HCT116 (cell line): Measurements from ENCODE around the gene ENKD1. TPM values are rescaled to one million over a fixed set of nuclear protein-coding genes. Genes with fewer than 3 reads are reported as not detected.

ENCODE experiments used
- ATAC-seq: fragments of 200-7000 bp; cut with Tn5 transposase; 2 replicates; pipeline ENCODE4 v1.9.1; 2020; ENCODE audit warnings: mild to moderate bottlenecking, moderate library complexity
- BruUV-seq: library from RNA; stranded (reverse); fragments of 400-500 nt; replicated peaks from 2 replicates; lab custom pipeline; 2021; lab: Mats Ljungman, UMichigan
- CTCF ChIA-PET: fragments of 300-600 bp; sonication (Branson Sonifier 250); formaldehyde crosslinking; loops from one replicate; lab custom pipeline; 2021; ENCODE audit warnings: antibody characterized with exemption; lab: Charles Lee
- POLR2A ChIA-PET: fragments of 300-600, 350-600 bp; sonication (Branson Sonifier 250); formaldehyde crosslinking; loops from one replicate; lab custom pipeline; 2021; ENCODE audit warnings: antibody characterized with exemption; lab: Charles Lee
- RAD21 ChIA-PET, 2 experiments: fragments of 300-600 bp; sonication (Branson Sonifier 250); formaldehyde crosslinking; loops; one replicate each; lab custom pipeline; 2023; ENCODE audit warnings: low total read pairs in 2 of 2; ENCODE audit not compliant: uncharacterized antibody in 2 of 2, unreplicated experiment in 2 of 2, low non-redundant PET in 1 of 2; lab: Charles Lee
- DNase-seq: peaks from one replicate; pipeline ENCODE4 v3.0.0-alpha.2; 2010; ENCODE audit warnings: low read depth, low spot score
- H2AFZ ChIP-seq: fragments of 200-600 bp; shearing (Covaris generic), sonication (generic); 2 replicates; pipeline ENCODE4 v1.6.1; 2017; ENCODE audit warnings: low read depth, mixed run types, mixed read lengths, antibody characterized with exemption, low read length; ENCODE audit not compliant: poor library complexity, severe bottlenecking
- H3K27ac ChIP-seq: 2 replicates; pipeline ENCODE4 v1.5.1; 2012; ENCODE audit warnings: low read depth, low read length
- H3K27me3 ChIP-seq: fragments of 200-600 bp; sonication (generic); 2 replicates; pipeline ENCODE4 v1.6.1; 2016; ENCODE audit warnings: mixed run types, low read length, mixed read lengths; ENCODE audit not compliant: insufficient read depth
- H3K36me3 ChIP-seq, 2 experiments: fragments of 200-500 bp in 1 of 2; fragments of 200-600 bp in 1 of 2; sonication (Bioruptor generic) in 1 of 2; sonication (generic) in 1 of 2; 2 replicates each; pipeline versions ENCODE4 v1.5.1 to v1.6.1; 2014 to 2016; ENCODE audit warnings: low read length in 2 of 2, inconsistent platforms in 1 of 2, mixed read lengths in 1 of 2, mixed run types in 1 of 2; ENCODE audit not compliant: insufficient read depth in 2 of 2, control insufficient read depth in 1 of 2
- H3K4me1 ChIP-seq, 2 experiments: fragments of 200-600 bp in 1 of 2; sonication (generic) in 1 of 2; 2 replicates each; pipeline versions ENCODE4 v1.5.1 to v1.6.1; 2012 to 2017; ENCODE audit warnings: low read length in 2 of 2, inconsistent platforms in 1 of 2, mild to moderate bottlenecking in 1 of 2, mixed read lengths in 1 of 2, mixed run types in 1 of 2, moderate library complexity in 1 of 2; ENCODE audit not compliant: insufficient read depth in 2 of 2, control insufficient read depth in 1 of 2
- H3K4me2 ChIP-seq: fragments of 200-600 bp; sonication (generic); 2 replicates; pipeline ENCODE4 v1.6.1; 2017; ENCODE audit warnings: mixed run types, low read length, mixed read lengths
- H3K4me3 ChIP-seq, 2 experiments: fragments of 200-600 bp in 1 of 2; sonication (generic) in 1 of 2; replicated peaks in 1 of 2; 2 replicates each; pipeline ENCODE4 v1.5.1; 2011 to 2016; ENCODE audit warnings: low read length in 2 of 2, control low read depth in 1 of 2, low read depth in 1 of 2, mild to moderate bottlenecking in 1 of 2, mixed read lengths in 1 of 2, mixed run types in 1 of 2
- H3K79me2 ChIP-seq: fragments of 200-600 bp; sonication (generic); 2 replicates; pipeline ENCODE4 v1.6.1; 2017; ENCODE audit warnings: mild to moderate bottlenecking, mixed run types, low read length, moderate library complexity, mixed read lengths; ENCODE audit not compliant: insufficient read depth
- H3K9ac ChIP-seq: fragments of 200-600 bp; sonication (generic); 2 replicates; pipeline ENCODE4 v1.6.1; 2016; ENCODE audit warnings: low read length, mixed read lengths
- H3K9me2 ChIP-seq: fragments of 200-600 bp; sonication (generic), shearing (Covaris generic); 2 replicates; pipeline ENCODE4 v1.6.1; 2017; ENCODE audit warnings: mixed run types, mild to moderate bottlenecking, moderate library complexity; ENCODE audit not compliant: insufficient read depth
- H3K9me3 ChIP-seq, 2 experiments: fragments of 200-500 bp in 1 of 2; fragments of 200-600 bp in 1 of 2; sonication (Bioruptor generic) in 1 of 2; sonication (generic) in 1 of 2; 2 replicates each; pipeline ENCODE4 v1.6.1; 2014 to 2017; ENCODE audit warnings: low read length in 2 of 2, mixed read lengths in 2 of 2, inconsistent platforms in 1 of 2, low read depth in 1 of 2, mild to moderate bottlenecking in 1 of 2, mixed run types in 1 of 2, moderate library complexity in 1 of 2; ENCODE audit not compliant: control insufficient read depth in 1 of 2, insufficient read depth in 1 of 2
- H4K20me1 ChIP-seq: fragments of 200-600 bp; sonication (generic), shearing (Covaris generic); 2 replicates; pipeline ENCODE4 v1.6.1; 2017; ENCODE audit warnings: mixed run types, mild to moderate bottlenecking, moderate library complexity; ENCODE audit not compliant: insufficient read depth
- CBX3 ChIP-seq: IDR thresholded peaks from 2 replicates; pipeline ENCODE4 v1.6.1; 2012; ENCODE audit warnings: low read depth
- CEBPB ChIP-seq: IDR thresholded peaks from 2 replicates; pipeline ENCODE4 v1.6.1; 2012; ENCODE audit warnings: low read depth
- EGR1 ChIP-seq: IDR thresholded peaks from 2 replicates; pipeline ENCODE4 v1.6.1; 2012; ENCODE audit warnings: low read depth
- EZH2 ChIP-seq: fragments of 200-600 bp; sonication (generic); IDR thresholded peaks from 2 replicates; pipeline ENCODE4 v1.6.1; 2017; ENCODE audit warnings: antibody characterized with exemption, mixed run types
- EZH2phosphoT487 ChIP-seq: fragments of 200-600 bp; IDR thresholded peaks from 2 replicates; pipeline ENCODE4 v1.6.1; 2018; ENCODE audit warnings: antibody characterized with exemption, borderline replicate concordance
- POLR2A ChIP-seq: IDR thresholded peaks from 2 replicates; pipeline ENCODE4 v1.7.0; 2011; ENCODE audit warnings: borderline replicate concordance; ENCODE audit not compliant: insufficient read depth, insufficient read length; ENCODE audit errors: extremely low read depth
- POLR2AphosphoS5 ChIP-seq: IDR thresholded peaks from 2 replicates; pipeline ENCODE4 v1.6.1; 2011; ENCODE audit warnings: mild to moderate bottlenecking, low read depth, low read length, moderate library complexity
- RAD21 ChIP-seq: IDR thresholded peaks from 2 replicates; pipeline ENCODE4 v1.6.1; 2012; ENCODE audit warnings: low read depth, mild to moderate bottlenecking
- SIN3A ChIP-seq: IDR thresholded peaks from 2 replicates; pipeline ENCODE4 v1.6.1; 2012; ENCODE audit warnings: low read depth
- SP1 ChIP-seq: IDR thresholded peaks from 2 replicates; pipeline ENCODE4 v1.6.1; 2012; ENCODE audit warnings: low read depth
- SRF ChIP-seq: IDR thresholded peaks from 2 replicates; pipeline ENCODE4 v1.6.1; 2012; ENCODE audit warnings: low read depth
- TCF7L2 ChIP-seq: IDR thresholded peaks from 2 replicates; pipeline ENCODE4 v1.7.0; 2011; ENCODE audit warnings: borderline replicate concordance, inconsistent platforms; ENCODE audit not compliant: insufficient read depth, insufficient read length; ENCODE audit errors: extremely low read depth
- ZFX ChIP-seq: fragments of 450-650 bp; IDR thresholded peaks from 2 replicates; pipeline ENCODE4 v1.6.1; 2017
- ZNF274 ChIP-seq: fragments of 200-500 bp; sonication (Bioruptor generic); IDR thresholded peaks from 2 replicates; pipeline ENCODE4 v1.6.1; 2014; ENCODE audit warnings: mild to moderate bottlenecking, low read depth, low read length, inconsistent platforms
- intact Hi-C: fragments of 100-400 bp; cut with micrococcal nuclease; formaldehyde crosslinking; loops from 2 replicates; pipeline ENCODE4 v1.10.0; 2022
- total RNA-seq: library from RNA; stranded (reverse); gene quantifications from one replicate; pipeline ENCODE4 v1.2.1, GENCODE V29; 2021; ENCODE audit not compliant: unreplicated experiment
- TF ChIP-seq, protein P1 (sequence below): IDR thresholded peaks from 2 replicates; pipeline ENCODE4 v1.6.1; 2011; ENCODE audit warnings: mild to moderate bottlenecking, low read length, moderate library complexity; ENCODE audit not compliant: insufficient replicate concordance; ENCODE audit errors: extremely low read depth
- TF ChIP-seq, protein P2 (sequence below): IDR thresholded peaks from 2 replicates; pipeline ENCODE4 v1.6.1; 2012
- TF ChIP-seq, protein P3 (sequence below): IDR thresholded peaks from 2 replicates; pipeline ENCODE4 v1.6.1; 2012

Gene ENKD1
- total RNA-seq, 1 experiment from 2014 or later: 16.8 TPM

DNA sequence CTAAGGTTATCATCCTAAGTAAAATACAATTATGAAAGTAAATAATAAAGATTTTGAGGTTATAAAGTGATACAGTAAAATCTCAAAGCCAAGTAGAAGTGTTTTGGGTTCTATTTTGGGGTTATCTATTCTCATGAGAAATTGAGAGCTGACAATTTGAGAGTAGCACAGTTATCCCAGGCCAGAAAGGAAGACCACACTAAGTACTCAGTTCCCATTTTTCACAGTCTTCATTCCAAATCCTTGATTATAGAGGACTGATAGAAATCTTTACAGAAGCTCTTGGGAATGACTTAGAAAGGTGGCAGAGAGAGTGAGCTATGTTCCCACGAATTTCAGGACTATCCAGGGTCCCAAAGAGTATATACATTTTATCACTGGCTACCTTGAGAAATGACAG is 48.0 kb upstream of the ENKD1 start:
- Histone ChIP-seq H3K4me2 (no peak overlapping the region), H4K20me1 (no peaks in the 10 kb centered on the region), H3K27me3 (no peaks in the 10 kb centered on the region), H3K27ac (no peak overlapping the region), H3K9ac (no peak overlapping the region), H2AFZ (no peak overlapping the region), H3K36me3 (0 out of 4 replicates have a peak, but pooled peaks cover 0 to 5% of the 10 kb centered on the region in 2 experiments), H3K9me3 (no peaks in the 10 kb centered on the region), H3K79me2 (peaks cover 72% of the 10 kb centered on the region), H3K4me3 (no peak overlapping the region), H3K4me1 (peaks cover 2 to 10% of the 10 kb centered on the region in 2 experiments; a peak in 3 of 4 replicates), H3K9me2 (no peaks in the 10 kb centered on the region)
- intact Hi-C loops: no loop called here
- no peak for TF ChIP-seq CEBPB
- no peak for TF ChIP-seq TCF7L2
- no peak for TF ChIP-seq EZH2
- TF ChIP-seq, protein P1, sequence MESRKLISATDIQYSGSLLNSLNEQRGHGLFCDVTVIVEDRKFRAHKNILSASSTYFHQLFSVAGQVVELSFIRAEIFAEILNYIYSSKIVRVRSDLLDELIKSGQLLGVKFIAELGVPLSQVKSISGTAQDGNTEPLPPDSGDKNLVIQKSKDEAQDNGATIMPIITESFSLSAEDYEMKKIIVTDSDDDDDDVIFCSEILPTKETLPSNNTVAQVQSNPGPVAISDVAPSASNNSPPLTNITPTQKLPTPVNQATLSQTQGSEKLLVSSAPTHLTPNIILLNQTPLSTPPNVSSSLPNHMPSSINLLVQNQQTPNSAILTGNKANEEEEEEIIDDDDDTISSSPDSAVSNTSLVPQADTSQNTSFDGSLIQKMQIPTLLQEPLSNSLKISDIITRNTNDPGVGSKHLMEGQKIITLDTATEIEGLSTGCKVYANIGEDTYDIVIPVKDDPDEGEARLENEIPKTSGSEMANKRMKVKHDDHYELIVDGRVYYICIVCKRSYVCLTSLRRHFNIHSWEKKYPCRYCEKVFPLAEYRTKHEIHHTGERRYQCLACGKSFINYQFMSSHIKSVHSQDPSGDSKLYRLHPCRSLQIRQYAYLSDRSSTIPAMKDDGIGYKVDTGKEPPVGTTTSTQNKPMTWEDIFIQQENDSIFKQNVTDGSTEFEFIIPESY: no peak
- TF ChIP-seq ZNF274: no peak
- TF ChIP-seq SIN3A: no peak
- no peak for TF ChIP-seq EZH2phosphoT487
- no peak for TF ChIP-seq SP1
- no peak for TF ChIP-seq POLR2AphosphoS5
- TF ChIP-seq CBX3: no peak
- TF ChIP-seq, protein P2, sequence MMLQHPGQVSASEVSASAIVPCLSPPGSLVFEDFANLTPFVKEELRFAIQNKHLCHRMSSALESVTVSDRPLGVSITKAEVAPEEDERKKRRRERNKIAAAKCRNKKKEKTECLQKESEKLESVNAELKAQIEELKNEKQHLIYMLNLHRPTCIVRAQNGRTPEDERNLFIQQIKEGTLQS: no peak
- TF ChIP-seq POLR2A: no peak
- no peak for TF ChIP-seq RAD21
- TF ChIP-seq SRF: no peak
- TF ChIP-seq, protein P3, sequence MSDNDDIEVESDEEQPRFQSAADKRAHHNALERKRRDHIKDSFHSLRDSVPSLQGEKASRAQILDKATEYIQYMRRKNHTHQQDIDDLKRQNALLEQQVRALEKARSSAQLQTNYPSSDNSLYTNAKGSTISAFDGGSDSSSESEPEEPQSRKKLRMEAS: no peak
- no peak for TF ChIP-seq EGR1
- TF ChIP-seq ZFX: no peak
- CTCF ChIA-PET: no interaction called here
- ATAC-seq: no peak
- no peak for DNase-seq
- no TSS peak for BruUV-seq
- POLR2A ChIA-PET: interaction anchor here (0.7 kb wide), 1 partner anchor 92 kb away, joined by 3 read pairs; the partner anchor contains the start of gene TSNAXIP1
- RAD21 ChIA-PET: no interaction called here
